NCI-H524 (cell line): ENCODE data around the gene SOX8.
"Not testable (repeated sequence)": the region's sequence is repeated elsewhere in the genome, so short reads cannot be mapped to it uniquely, and the experiment has no call there.

Experiments
- DNase-seq, 2 experiments: peaks; one replicate each; lab custom pipeline; 2025; lab: John Stamatoyannopoulos, UW

The SOX8 gene

GRCh38 chr16:981695-982144 lies at the start of gene SOX8:
SOX8 (plus strand) TSS chr16:981770; CDS start chr16:981923, 153 bp downstream.
- DNase-seq = no peak

- DNase-seq = no peak
These were observed 48.7 kb upstream of the SOX8 start for GRCh38 chr16:932831-933330.

- DNase-seq = no peak
These were observed 48.0 kb upstream of the SOX8 start for GRCh38 chr16:933581-933980.

- no peak for DNase-seq
These were observed 47.4 kb upstream of the SOX8 start for GRCh38 chr16:934178-934577.

GRCh38 chr16:935684-936083 lies 45.9 kb upstream of the SOX8 start:
- DNase-seq = no peak

- DNase-seq = no peak
These were observed 44.3 kb upstream of the SOX8 start for GRCh38 chr16:937311-937710.

GRCh38 chr16:937723-938122 lies 43.8 kb upstream of the SOX8 start:
- no peak for DNase-seq

GRCh38 chr16:938136-938535 lies 43.4 kb upstream of the SOX8 start:
- DNase-seq = no peak

GRCh38 chr16:938752-939151 lies 42.8 kb upstream of the SOX8 start:
- no peak for DNase-seq

GRCh38 chr16:939311-939710 lies 42.3 kb upstream of the SOX8 start:
- no peak for DNase-seq

- no peak for DNase-seq
These were observed 41.6 kb upstream of the SOX8 start for GRCh38 chr16:939941-940340.

- DNase-seq = no peak
These were observed 39.0 kb upstream of the SOX8 start for GRCh38 chr16:942436-943060.

- DNase-seq = no peak
These were observed 37.6 kb upstream of the SOX8 start for GRCh38 chr16:943971-944370.

GRCh38 chr16:945271-946047 lies 36.1 kb upstream of the SOX8 start:
- DNase-seq = no peak

GRCh38 chr16:946048-946395 lies 35.5 kb upstream of the SOX8 start:
- DNase-seq = no peak

- no peak for DNase-seq
These were observed 34.2 kb upstream of the SOX8 start for GRCh38 chr16:947255-947921.

GRCh38 chr16:947922-948303 lies 33.7 kb upstream of the SOX8 start:
- DNase-seq = not testable (repeated sequence)

GRCh38 chr16:948767-949166 lies 32.8 kb upstream of the SOX8 start:
- DNase-seq = not testable (repeated sequence)

- DNase-seq = not testable (repeated sequence)
These were observed 30.6 kb upstream of the SOX8 start for GRCh38 chr16:950733-951573.

- no peak for DNase-seq
These were observed 29.8 kb upstream of the SOX8 start for GRCh38 chr16:951660-952301.

GRCh38 chr16:952321-952720 lies 29.2 kb upstream of the SOX8 start:
- no peak for DNase-seq

- DNase-seq = not testable (repeated sequence)
These were observed 27.8 kb upstream of the SOX8 start for GRCh38 chr16:953818-954217.
